HG02642 (cell line): ENCODE data around the gene PTPN5.
"Not testable (repeated sequence)": the region's sequence is repeated elsewhere in the genome, so short reads cannot be mapped to it uniquely, and the experiment has no call there.

Source experiments
- ATAC-seq: cut with Tn5 transposase; IDR thresholded peaks from one replicate; pipeline ENCODE4 v1.9.1; 2021; ENCODE audit warnings: mild to moderate bottlenecking; ENCODE audit not compliant: unreplicated experiment, poor library complexity

Gene PTPN5

GRCh38 chr11:18791207-18791968 lies at the start of gene PTPN5:
PTPN5 (minus strand) TSS chr11:18791798; CDS start chr11:18771958, 19,840 bp downstream.
- ATAC-seq = no peak

- ATAC-seq = no peak
Measured at GRCh38 chr11:18836417-18836816, 44.8 kb upstream of the PTPN5 start.

DNA sequence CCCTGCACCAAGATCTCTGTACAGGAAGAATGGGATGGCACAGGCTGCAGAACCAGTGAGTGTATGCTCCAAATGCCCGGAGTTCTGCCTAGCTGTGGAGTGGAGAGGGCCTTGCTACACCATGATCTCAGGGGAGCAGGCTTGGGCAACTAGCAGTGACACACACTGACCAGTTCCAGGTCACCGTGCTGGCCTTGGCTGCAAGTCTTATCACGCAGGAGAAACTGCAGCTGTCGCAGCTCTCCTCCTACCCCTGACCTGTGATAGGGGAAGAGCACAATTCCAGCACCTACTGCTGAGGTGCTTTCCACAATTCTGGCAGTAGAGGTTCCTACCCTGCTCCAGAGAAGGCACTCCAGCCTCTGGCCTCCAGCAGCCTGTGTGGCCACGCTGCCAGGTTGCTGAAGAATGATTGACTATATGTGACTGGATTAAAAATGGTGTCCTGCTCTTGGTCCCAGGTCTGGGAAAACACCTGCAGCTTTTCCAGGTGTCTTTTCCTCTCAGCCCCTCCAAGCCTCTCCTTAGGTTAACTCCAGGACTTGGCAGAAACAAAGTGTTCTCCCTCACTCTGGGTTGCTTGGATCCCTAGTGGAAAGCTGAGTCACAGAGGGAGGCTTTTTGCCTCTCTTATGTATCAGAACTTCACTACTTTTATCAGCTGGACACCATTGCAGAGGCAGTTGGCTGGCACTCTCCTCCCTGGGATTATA lies 43.3 kb upstream of the PTPN5 start:
- ATAC-seq = no peak

DNA sequence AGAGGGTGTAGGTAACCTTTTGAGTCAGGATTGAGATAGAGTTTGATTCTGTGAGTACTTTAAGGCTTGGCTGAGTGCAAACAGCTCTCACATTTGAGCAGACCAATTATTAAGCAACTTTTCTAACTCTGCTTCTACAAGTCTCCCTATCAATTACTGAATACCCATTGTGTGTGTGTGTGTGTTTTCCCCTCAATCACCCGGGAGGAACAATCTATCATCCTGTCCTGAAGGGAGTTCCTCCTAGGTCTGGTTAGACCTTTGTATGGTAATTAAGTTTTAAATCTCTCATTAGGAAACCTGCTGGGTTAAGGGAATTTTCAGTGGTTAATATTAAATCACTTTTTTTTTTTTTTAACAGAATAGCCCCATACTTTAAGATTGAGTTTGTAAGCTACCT lies 28.6 kb upstream of the PTPN5 start:
- not testable (repeated sequence) for ATAC-seq

GRCh38 chr11:18804199-18804999 lies 12.8 kb upstream of the PTPN5 start:
- no peak for ATAC-seq

GRCh38 chr11:18802381-18803257 lies 11.0 kb upstream of the PTPN5 start:
- ATAC-seq = no peak

DNA sequence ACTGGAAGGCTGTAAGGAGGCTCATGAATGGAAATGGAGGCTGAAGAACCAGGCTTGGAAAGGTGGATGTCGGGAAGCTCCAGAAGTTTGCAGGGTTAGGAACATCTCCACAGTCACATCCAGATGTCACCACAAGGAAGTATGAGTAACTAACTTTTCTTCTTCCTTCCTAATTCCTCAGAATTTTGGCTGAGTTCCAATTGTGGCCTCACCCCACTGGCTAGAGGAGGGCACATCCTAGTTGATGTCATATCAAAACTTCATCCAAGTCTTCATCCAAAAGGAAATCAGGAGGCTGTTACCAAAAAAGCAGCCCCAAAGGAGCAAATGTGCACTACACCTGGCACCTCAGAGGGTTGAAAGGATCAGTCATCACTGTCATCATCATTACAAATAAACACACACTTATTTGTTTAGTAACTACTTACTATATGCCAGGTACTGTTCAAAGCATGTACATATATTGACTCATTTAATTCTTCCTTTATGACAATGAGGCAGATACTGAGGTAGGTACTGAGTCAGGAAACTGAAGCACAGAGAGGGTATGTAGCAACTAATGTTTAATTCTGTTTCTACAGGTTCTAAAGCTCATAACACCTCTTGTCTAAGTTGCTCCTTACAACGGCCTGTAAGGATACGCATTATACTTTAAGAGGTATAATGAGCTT lies 7.3 kb upstream of the PTPN5 start:
- ATAC-seq = no peak

- ATAC-seq = no peak
Measured at GRCh38 chr11:18794956-18795355, 3.4 kb upstream of the PTPN5 start.

DNA sequence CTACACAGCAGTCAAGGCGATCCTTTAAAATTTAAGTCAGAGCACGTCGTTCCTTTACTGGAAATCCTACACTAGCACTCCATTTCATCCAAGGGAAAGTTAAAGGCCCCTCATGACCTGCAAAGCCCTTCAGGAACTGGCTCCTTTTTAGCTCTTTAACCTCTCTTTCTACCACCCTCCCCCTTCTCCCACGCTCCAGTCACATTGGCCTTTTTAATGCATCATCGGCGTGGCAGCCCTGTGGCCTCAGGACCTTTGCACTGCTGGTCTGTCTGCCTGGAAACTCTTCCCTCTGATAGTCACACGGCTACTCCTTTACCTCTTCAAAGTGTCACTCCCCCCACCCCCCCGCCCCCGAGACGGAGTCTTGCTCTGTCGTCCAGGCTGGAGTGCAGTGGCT lies 1.2 kb upstream of the PTPN5 start:
- ATAC-seq = no peak

GRCh38 chr11:18791969-18792628 lies 501 bp upstream of the PTPN5 start:
- ATAC-seq = no peak

- ATAC-seq = no peak
Measured at GRCh38 chr11:18790883-18791206, 753 bp downstream of the PTPN5 start.

DNA sequence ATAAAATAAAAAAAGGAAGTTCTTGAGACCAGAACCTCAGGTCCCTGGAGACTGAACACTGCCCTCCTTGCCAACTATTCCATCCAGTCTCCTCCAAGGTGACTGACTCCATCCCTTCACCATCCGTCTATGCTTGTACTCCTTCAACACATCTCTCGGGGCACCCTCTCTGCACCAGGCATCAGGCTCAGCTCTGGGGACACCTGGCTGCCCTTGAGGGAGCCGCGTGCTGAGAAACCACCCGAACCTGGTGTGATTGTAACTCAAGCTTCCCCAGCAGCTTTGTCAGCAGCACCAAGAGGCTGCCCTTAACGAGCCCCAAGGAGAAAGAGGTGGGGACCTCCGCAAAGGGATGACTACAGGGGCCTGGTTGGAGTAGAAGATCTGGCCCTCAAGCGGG lies 1.7 kb downstream of the PTPN5 start:
- ATAC-seq = no peak

GRCh38 chr11:18785411-18785810 lies 6.2 kb downstream of the PTPN5 start:
- no peak for ATAC-seq

GRCh38 chr11:18780896-18781295 lies 10.7 kb downstream of the PTPN5 start:
- ATAC-seq = no peak

GRCh38 chr11:18780329-18780728 lies 11.3 kb downstream of the PTPN5 start:
- ATAC-seq = no peak

DNA sequence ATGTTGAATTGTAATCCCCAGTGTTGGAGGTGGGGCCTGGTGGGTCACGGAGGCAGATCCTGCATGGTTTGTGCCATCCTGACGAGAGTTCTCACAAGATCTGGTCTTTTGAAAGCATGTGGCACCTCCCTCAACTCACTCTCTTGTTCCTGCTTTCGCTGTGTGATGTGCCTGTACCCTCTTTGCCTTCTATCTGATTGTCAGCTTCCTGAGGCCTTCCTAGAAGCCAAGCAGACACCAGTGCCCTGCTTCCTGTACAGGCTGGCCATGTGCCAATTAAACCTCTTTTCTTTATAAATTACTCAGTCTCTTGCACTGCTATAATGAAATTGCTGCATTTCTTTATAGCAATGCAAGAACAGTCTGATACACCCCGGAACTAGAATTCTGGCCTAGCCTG lies 13.1 kb downstream of the PTPN5 start:
- no peak for ATAC-seq

DNA sequence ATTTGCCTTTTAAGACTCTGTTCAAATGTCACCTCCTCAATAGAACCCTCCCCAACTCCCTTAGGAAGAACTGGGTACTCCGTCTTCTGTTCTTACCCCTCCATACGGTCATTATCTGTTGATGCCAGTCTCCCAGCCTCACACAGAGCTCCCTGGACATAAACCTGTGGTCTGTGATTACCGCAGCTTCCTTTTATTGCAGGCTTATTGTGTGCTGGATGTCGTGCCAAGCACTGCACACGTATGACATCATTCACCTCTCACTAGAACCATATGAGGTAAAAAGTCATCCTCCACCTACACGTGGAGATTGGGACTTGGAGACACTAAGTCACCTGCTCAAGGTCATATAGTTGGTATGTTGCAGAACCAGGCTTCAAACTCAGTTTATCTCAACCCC lies 15.3 kb downstream of the PTPN5 start:
- no peak for ATAC-seq

- ATAC-seq = peak; percentile 79
Measured at GRCh38 chr11:18775492-18776292, 15.9 kb downstream of the PTPN5 start.
